GM18519 (cell line): ENCODE results near the gene C5AR2.
"Not testable (repeated sequence)": the region's sequence is repeated elsewhere in the genome, so short reads cannot be mapped to it uniquely, and the experiment has no call there.

Experiments
- ATAC-seq: cut with Tn5 transposase; IDR thresholded peaks from one replicate; pipeline ENCODE4 v1.9.1; 2021; ENCODE audit warnings: mild to moderate bottlenecking, moderate library complexity; ENCODE audit not compliant: unreplicated experiment, low FRiP score

C5AR2 gene

GRCh38 chr19:47381653-47382279, 49.8 kb downstream of the C5AR2 start:
- no peak for ATAC-seq

DNA sequence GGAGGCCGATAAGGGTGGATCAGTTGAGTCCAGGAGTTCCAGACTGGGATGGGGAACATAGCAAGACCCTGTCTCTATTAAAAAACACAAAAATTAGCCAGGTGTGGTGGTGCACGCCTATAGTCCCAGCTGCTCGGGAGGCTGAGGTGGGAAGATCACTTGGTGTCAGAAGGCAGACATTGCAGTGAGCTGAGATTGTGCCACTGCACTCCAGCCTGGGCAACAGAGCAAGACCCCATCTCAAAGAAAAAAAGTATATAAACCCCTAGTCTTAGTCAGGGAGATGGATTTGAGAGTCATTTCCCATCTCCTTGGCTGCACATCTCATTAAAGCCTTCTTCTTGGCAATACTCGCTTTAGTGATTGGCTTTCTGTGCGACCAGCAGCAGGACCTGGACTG, 51.9 kb downstream of the C5AR2 start:
- not testable (repeated sequence) for ATAC-seq

- ATAC-seq = not testable (repeated sequence)
Measured at GRCh38 chr19:47384533-47384932, 52.6 kb downstream of the C5AR2 start.

DNA sequence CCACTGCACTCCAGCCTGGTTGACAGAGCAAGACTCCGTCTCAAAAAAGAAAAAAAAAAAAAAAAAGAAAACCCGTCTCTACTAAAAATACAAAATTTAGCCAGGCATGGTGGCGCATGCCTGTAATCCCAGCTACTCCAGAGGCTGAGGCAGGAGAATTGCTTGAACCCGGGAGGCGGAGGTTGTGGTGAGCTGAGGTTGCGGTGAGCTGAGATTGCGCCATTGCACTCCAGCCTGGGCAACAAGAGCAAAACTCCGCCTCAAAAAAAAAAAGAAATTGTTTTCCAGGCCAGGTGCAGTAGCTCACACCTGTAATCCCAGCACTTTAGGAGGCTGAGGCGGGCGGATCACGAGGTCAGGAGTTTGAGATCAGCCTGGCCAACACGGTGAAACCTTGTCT, 54.6 kb downstream of the C5AR2 start:
- ATAC-seq = not testable (repeated sequence)

DNA sequence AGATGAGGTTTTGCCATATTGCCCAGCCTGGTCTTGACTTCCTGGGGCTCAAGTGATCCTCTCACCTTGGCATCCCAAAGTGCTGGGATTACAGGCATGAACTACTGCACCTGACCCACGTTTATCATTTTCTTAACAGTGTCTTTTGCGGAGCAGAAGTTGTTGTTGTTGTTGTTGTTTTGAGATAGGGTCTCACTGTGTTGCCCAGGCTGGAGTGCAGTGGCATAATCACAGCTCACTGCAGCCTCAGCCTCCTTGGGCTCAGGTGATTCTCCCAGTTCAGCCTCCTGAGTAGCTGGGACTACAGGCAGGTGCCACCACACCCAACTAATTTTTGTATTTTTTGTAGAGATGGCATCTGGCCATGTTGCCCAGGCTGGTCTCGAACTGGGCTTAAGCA, 55.6 kb downstream of the C5AR2 start:
- ATAC-seq = not testable (repeated sequence)

- ATAC-seq = not testable (repeated sequence)
Measured at GRCh38 chr19:47388721-47389120, 56.7 kb downstream of the C5AR2 start.

DNA sequence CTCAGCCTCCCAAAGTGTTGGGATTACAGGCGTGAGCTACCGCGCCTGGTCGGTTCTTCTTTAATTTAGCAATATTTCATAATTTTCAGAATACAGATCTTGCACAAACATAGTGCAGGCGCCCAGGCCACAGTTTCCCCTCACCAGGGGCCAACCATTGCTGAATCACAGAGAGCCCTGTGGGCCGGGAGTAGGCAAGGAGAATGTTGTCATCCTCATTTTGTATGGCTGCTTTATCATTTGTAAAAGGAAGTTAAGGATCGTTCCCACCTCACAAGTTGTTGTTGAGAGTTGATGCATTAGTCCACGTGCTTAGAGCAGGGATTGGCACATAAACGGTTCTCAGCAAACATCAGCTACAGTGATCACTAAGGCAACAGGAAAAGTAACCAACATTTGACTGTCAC, 57.2 kb downstream of the C5AR2 start:
- ATAC-seq = no peak

DNA sequence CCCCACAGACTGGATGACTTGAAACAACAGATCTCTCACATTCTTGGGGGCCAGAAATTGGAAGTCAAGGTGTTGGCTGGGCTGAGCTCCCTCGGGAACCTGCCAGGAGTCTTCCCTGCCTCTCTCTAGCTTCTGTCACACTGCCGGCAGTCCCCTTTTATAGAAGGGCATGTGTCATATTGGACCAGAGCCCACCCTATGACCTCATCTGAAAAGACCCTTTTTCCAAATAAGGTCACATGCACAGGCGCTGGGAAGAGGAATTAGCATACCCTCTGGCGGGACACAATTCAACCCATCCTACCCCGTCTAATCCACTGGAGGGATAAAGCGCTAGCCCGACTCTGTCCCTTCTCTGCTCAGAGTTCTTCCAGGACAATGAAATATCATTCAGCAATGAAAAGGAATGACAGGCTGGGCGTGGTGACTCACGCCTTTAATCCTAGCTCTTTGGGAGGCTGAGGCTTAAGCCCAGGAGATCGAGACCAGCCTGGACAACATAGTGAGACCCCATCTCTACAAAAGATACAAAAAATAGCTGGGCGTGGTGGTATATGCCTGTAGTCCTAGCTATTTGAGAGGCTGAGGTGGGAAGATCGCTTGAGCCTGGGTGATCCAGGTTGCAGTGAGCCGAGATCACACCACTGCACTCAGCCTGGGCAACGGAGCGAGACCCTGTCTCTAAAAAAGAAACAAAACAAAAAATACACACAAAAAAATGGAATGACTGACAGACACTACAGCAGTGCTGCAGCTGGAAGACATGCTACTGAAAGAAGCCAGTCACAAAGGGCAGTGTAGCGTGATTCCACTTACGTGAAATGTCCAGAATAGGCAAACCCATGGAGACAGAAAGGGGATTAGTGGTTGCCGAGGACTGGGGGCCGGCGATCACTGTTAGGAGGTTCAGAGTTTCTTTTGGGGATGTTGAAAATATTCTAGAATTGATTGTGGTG, 58.8 kb downstream of the C5AR2 start:
- no peak for ATAC-seq

- no peak for ATAC-seq
Measured at GRCh38 chr19:47391510-47392223, 59.7 kb downstream of the C5AR2 start.
